Measurements from ENCODE around the gene PPP2R2C. TPM values are rescaled to one million over a fixed set of nuclear protein-coding genes. Genes with fewer than 3 reads are reported as not detected.

Gene PPP2R2C
- polyA plus RNA-seq, 4 donors, result 0.16 to 2.3 (median 0.81) TPM; not detected in 1

- DNase-seq, result no peak
Observed at GRCh38 chr4:6443035-6444023, 29.1 kb downstream of the PPP2R2C start.

GRCh38 chr4:6442555-6442954 lies 29.9 kb downstream of the PPP2R2C start:
- H3K4me1 ChIP-seq (ENCODE audit: control insufficient read depth in 3 of 3, insufficient read depth in 2 of 3, low read depth in 1 of 3, low read length in 2 of 3), result no peaks in the 10 kb centered on the region
- H3K36me3 ChIP-seq (ENCODE audit: control insufficient read depth in 3 of 3, insufficient read depth in 2 of 3, low read depth in 1 of 3, low read length in 3 of 3), result no peaks in the 10 kb centered on the region
- H3K4me3 ChIP-seq (ENCODE audit: low read depth in 1 of 3, low read length in 3 of 3), result no peak overlapping the region
- H3K27me3 ChIP-seq (ENCODE audit: control insufficient read depth in 3 of 3, insufficient read depth in 3 of 3, low read length in 3 of 3), result no peaks in the 10 kb centered on the region
- H3K27ac ChIP-seq (ENCODE audit: low read depth in 1 of 3, low read length in 2 of 3), result no peak overlapping the region
- 76 to 82% (median 79%) methylated on average over 8 of the region's 8 CpGs for WGBS, 3 donors
- H3K9me3 ChIP-seq (ENCODE audit: control insufficient read depth in 2 of 2, insufficient read depth in 1 of 2, low read depth in 1 of 2, low read length in 1 of 2), result no peaks in the 10 kb centered on the region
- FAIRE-seq (no peak), DNase-seq (no peak)

More at GRCh38 chr4:6443035-6444023, 29.1 kb downstream of the PPP2R2C start:
- no peaks in the 10 kb centered on the region for H3K36me3 ChIP-seq (ENCODE audit: control insufficient read depth in 3 of 3, insufficient read depth in 2 of 3, low read depth in 1 of 3, low read length in 3 of 3)
- H3K27ac ChIP-seq (ENCODE audit: low read depth in 1 of 3, low read length in 2 of 3), result no peak overlapping the region
- no peaks in the 10 kb centered on the region for H3K9me3 ChIP-seq (ENCODE audit: control insufficient read depth in 2 of 2, insufficient read depth in 1 of 2, low read depth in 1 of 2, low read length in 1 of 2)
- no peak for FAIRE-seq
- H3K4me1 ChIP-seq (ENCODE audit: control insufficient read depth in 3 of 3, insufficient read depth in 2 of 3, low read depth in 1 of 3, low read length in 2 of 3), result no peaks in the 10 kb centered on the region
- WGBS, 3 donors, result 74 to 79% (median 78%) methylated on average over 20 to 21 of the region's 21 CpGs
- H3K27me3 ChIP-seq (ENCODE audit: control insufficient read depth in 3 of 3, insufficient read depth in 3 of 3, low read length in 3 of 3), result no peaks in the 10 kb centered on the region
- no peak overlapping the region for H3K4me3 ChIP-seq (ENCODE audit: low read depth in 1 of 3, low read length in 3 of 3)

GRCh38 chr4:6441758-6442157 lies 30.7 kb downstream of the PPP2R2C start:
- no peak for FAIRE-seq
- Histone ChIP-seq H3K4me3 (ENCODE audit: low read depth in 1 of 3, low read length in 3 of 3) (no peak overlapping the region), H3K4me1 (ENCODE audit: control insufficient read depth in 3 of 3, insufficient read depth in 2 of 3, low read depth in 1 of 3, low read length in 2 of 3) (no peaks in the 10 kb centered on the region), H3K27ac (ENCODE audit: low read depth in 1 of 3, low read length in 2 of 3) (no peak overlapping the region), H3K9me3 (ENCODE audit: control insufficient read depth in 2 of 2, insufficient read depth in 1 of 2, low read depth in 1 of 2, low read length in 1 of 2) (no peaks in the 10 kb centered on the region), H3K36me3 (ENCODE audit: control insufficient read depth in 3 of 3, insufficient read depth in 2 of 3, low read depth in 1 of 3, low read length in 3 of 3) (no peaks in the 10 kb centered on the region), H3K27me3 (ENCODE audit: control insufficient read depth in 3 of 3, insufficient read depth in 3 of 3, low read length in 3 of 3) (no peaks in the 10 kb centered on the region)
- WGBS, 3 donors, result 80 to 89% (median 81%) methylated on average over 7 of the region's 7 CpGs
- no peak for DNase-seq

GRCh38 chr4:6441202-6441582 lies 31.2 kb downstream of the PPP2R2C start:
- no peaks in the 10 kb centered on the region for H3K27me3 ChIP-seq (ENCODE audit: control insufficient read depth in 3 of 3, insufficient read depth in 3 of 3, low read length in 3 of 3)
- DNase-seq (no peak), FAIRE-seq (no peak)
- H3K36me3 ChIP-seq (ENCODE audit: control insufficient read depth in 3 of 3, insufficient read depth in 2 of 3, low read depth in 1 of 3, low read length in 3 of 3), result no peaks in the 10 kb centered on the region
- no peak overlapping the region for H3K27ac ChIP-seq (ENCODE audit: low read depth in 1 of 3, low read length in 2 of 3)
- no peaks in the 10 kb centered on the region for H3K9me3 ChIP-seq (ENCODE audit: control insufficient read depth in 2 of 2, insufficient read depth in 1 of 2, low read depth in 1 of 2, low read length in 1 of 2)
- no peak overlapping the region for H3K4me3 ChIP-seq (ENCODE audit: low read depth in 1 of 3, low read length in 3 of 3)
- WGBS, 3 donors, result 52 to 67% (median 56%) methylated on average over 6 of the region's 6 CpGs
- no peaks in the 10 kb centered on the region for H3K4me1 ChIP-seq (ENCODE audit: control insufficient read depth in 3 of 3, insufficient read depth in 2 of 3, low read depth in 1 of 3, low read length in 2 of 3)

- no peak overlapping the region for H3K27ac ChIP-seq (ENCODE audit: low read depth in 1 of 3, low read length in 2 of 3)
- no peaks in the 10 kb centered on the region for H3K4me1 ChIP-seq (ENCODE audit: control insufficient read depth in 3 of 3, insufficient read depth in 2 of 3, low read depth in 1 of 3, low read length in 2 of 3)
- H3K36me3 ChIP-seq (ENCODE audit: control insufficient read depth in 3 of 3, insufficient read depth in 2 of 3, low read depth in 1 of 3, low read length in 3 of 3), result no peaks in the 10 kb centered on the region
- no peaks in the 10 kb centered on the region for H3K27me3 ChIP-seq (ENCODE audit: control insufficient read depth in 3 of 3, insufficient read depth in 3 of 3, low read length in 3 of 3)
- no peak for DNase-seq
- H3K9me3 ChIP-seq (ENCODE audit: control insufficient read depth in 2 of 2, insufficient read depth in 1 of 2, low read depth in 1 of 2, low read length in 1 of 2), result peaks cover 0 to 3% of the 10 kb centered on the region in 2 donors
- H3K4me3 ChIP-seq (ENCODE audit: low read depth in 1 of 3, low read length in 3 of 3), result no peak overlapping the region
- 58 to 71% (median 67%) methylated on average over 8 of the region's 8 CpGs for WGBS, 3 donors
- FAIRE-seq, result no peak
Observed at GRCh38 chr4:6440506-6441201, 31.8 kb downstream of the PPP2R2C start.

- Histone ChIP-seq H3K27me3 (ENCODE audit: control insufficient read depth in 3 of 3, insufficient read depth in 3 of 3, low read length in 3 of 3) (no peaks in the 10 kb centered on the region), H3K36me3 (ENCODE audit: control insufficient read depth in 3 of 3, insufficient read depth in 2 of 3, low read depth in 1 of 3, low read length in 3 of 3) (no peaks in the 10 kb centered on the region), H3K27ac (ENCODE audit: low read depth in 1 of 3, low read length in 2 of 3) (no peak overlapping the region), H3K4me1 (ENCODE audit: control insufficient read depth in 3 of 3, insufficient read depth in 2 of 3, low read depth in 1 of 3, low read length in 2 of 3) (no peaks in the 10 kb centered on the region), H3K4me3 (ENCODE audit: low read depth in 1 of 3, low read length in 3 of 3) (no peak overlapping the region), H3K9me3 (ENCODE audit: control insufficient read depth in 2 of 2, insufficient read depth in 1 of 2, low read depth in 1 of 2, low read length in 1 of 2) (peaks cover 0 to 6% of the 10 kb centered on the region in 2 donors)
- 69 to 76% (median 72%) methylated on average over 6 of the region's 6 CpGs for WGBS, 3 donors
- FAIRE-seq (no peak), DNase-seq (no peak)
Observed at GRCh38 chr4:6439120-6439762, 33.2 kb downstream of the PPP2R2C start.

- H3K27ac ChIP-seq (ENCODE audit: low read depth in 1 of 3, low read length in 2 of 3), result no peak overlapping the region
- H3K27me3 ChIP-seq (ENCODE audit: control insufficient read depth in 3 of 3, insufficient read depth in 3 of 3, low read length in 3 of 3), result no peaks in the 10 kb centered on the region
- H3K4me1 ChIP-seq (ENCODE audit: control insufficient read depth in 3 of 3, insufficient read depth in 2 of 3, low read depth in 1 of 3, low read length in 2 of 3), result no peaks in the 10 kb centered on the region
- H3K9me3 ChIP-seq (ENCODE audit: control insufficient read depth in 2 of 2, insufficient read depth in 1 of 2, low read depth in 1 of 2, low read length in 1 of 2), result peaks cover 0 to 6% of the 10 kb centered on the region in 2 donors
- DNase-seq (no peak), FAIRE-seq (no peak)
- H3K4me3 ChIP-seq (ENCODE audit: low read depth in 1 of 3, low read length in 3 of 3), result no peak overlapping the region
- no peaks in the 10 kb centered on the region for H3K36me3 ChIP-seq (ENCODE audit: control insufficient read depth in 3 of 3, insufficient read depth in 2 of 3, low read depth in 1 of 3, low read length in 3 of 3)
- 65 to 67% (median 66%) methylated on average over 5 of the region's 5 CpGs for WGBS, 3 donors
Observed at GRCh38 chr4:6437826-6438238, 34.6 kb downstream of the PPP2R2C start.

- Histone ChIP-seq H3K27ac (ENCODE audit: low read depth in 1 of 3, low read length in 2 of 3) (no peak overlapping the region), H3K36me3 (ENCODE audit: control insufficient read depth in 3 of 3, insufficient read depth in 2 of 3, low read depth in 1 of 3, low read length in 3 of 3) (no peaks in the 10 kb centered on the region), H3K4me1 (ENCODE audit: control insufficient read depth in 3 of 3, insufficient read depth in 2 of 3, low read depth in 1 of 3, low read length in 2 of 3) (no peaks in the 10 kb centered on the region), H3K9me3 (ENCODE audit: control insufficient read depth in 2 of 2, insufficient read depth in 1 of 2, low read depth in 1 of 2, low read length in 1 of 2) (peaks cover 0 to 6% of the 10 kb centered on the region in 2 donors), H3K27me3 (ENCODE audit: control insufficient read depth in 3 of 3, insufficient read depth in 3 of 3, low read length in 3 of 3) (no peaks in the 10 kb centered on the region), H3K4me3 (ENCODE audit: low read depth in 1 of 3, low read length in 3 of 3) (no peak overlapping the region)
- no peak for DNase-seq
- FAIRE-seq, result no peak
Observed at GRCh38 chr4:6435010-6435409, 37.4 kb downstream of the PPP2R2C start.
